BLaER1 treated with 17β-estradiol and CSF1 and Interleukin-3, amounts not matched to agents 10 nM and 100 nM (cell line): ENCODE results near the gene FNIP2.

Experiments
- H3K27ac ChIP-seq, 11 experiments: shearing (Covaris generic); formaldehyde crosslinking; 2 replicates each; pipeline ENCODE4 v1.8.1; 2022
- H3K27me3 ChIP-seq, 11 experiments: shearing (Covaris generic); formaldehyde crosslinking; 2 replicates each; pipeline ENCODE4 v1.8.1; 2022
- H3K36me3 ChIP-seq, 11 experiments: shearing (Covaris generic); formaldehyde crosslinking; 2 replicates each; pipeline ENCODE4 v1.8.1; 2022
- H3K4me1 ChIP-seq, 10 experiments: shearing (Covaris generic); formaldehyde crosslinking; 2 replicates each; pipeline ENCODE4 v1.8.1; 2022
- H3K4me2 ChIP-seq, 11 experiments: shearing (Covaris generic); formaldehyde crosslinking; 2 replicates each; pipeline ENCODE4 v1.8.1; 2022
- H3K4me3 ChIP-seq, 10 experiments: shearing (Covaris generic); formaldehyde crosslinking; 2 replicates each; pipeline ENCODE4 v1.8.1; 2022
- H3K9ac ChIP-seq, 11 experiments: shearing (Covaris generic); formaldehyde crosslinking; 2 replicates each; pipeline ENCODE4 v1.8.1; 2022
- H3K9me3 ChIP-seq, 11 experiments: shearing (Covaris generic); formaldehyde crosslinking; replicated peaks in 1 of 11; 2 replicates each; pipeline ENCODE4 v1.8.1; 2022
- H4K20me1 ChIP-seq, 11 experiments: shearing (Covaris generic); formaldehyde crosslinking; 2 replicates each; pipeline ENCODE4 v1.8.1; 2022
- Cebpa-rat ChIP-seq, 11 experiments: shearing (Covaris generic); IDR thresholded peaks; 2 replicates each; pipeline ENCODE4 v1.8.1; 2022

The FNIP2 gene

GRCh38 chr4:158860856-158861255 is 92.0 kb downstream of the FNIP2 start:
- Histone ChIP-seq H3K4me2 (no peak overlapping the region), H3K27me3 (no peaks in the 10 kb centered on the region), H3K36me3 (peaks cover 33 to 96% (median 43%) of the 10 kb centered on the region in 11 experiments; a peak in 21 of 22 replicates), H3K4me1 (peaks cover 0 to 14% (median 0%) of the 10 kb centered on the region in 10 experiments; a peak in 6 of 20 replicates), H3K9me3 (no peaks in the 10 kb centered on the region), H3K9ac (no peak overlapping the region), H3K4me3 (no peak overlapping the region), H3K27ac (no peak overlapping the region), H4K20me1 (peaks cover 0 to 90% (median 0%) of the 10 kb centered on the region in 11 experiments; a peak in 4 of 22 replicates)
- TF ChIP-seq Cebpa-rat (IDR thresholded peaks at IDR 0.05), result no peak

DNA sequence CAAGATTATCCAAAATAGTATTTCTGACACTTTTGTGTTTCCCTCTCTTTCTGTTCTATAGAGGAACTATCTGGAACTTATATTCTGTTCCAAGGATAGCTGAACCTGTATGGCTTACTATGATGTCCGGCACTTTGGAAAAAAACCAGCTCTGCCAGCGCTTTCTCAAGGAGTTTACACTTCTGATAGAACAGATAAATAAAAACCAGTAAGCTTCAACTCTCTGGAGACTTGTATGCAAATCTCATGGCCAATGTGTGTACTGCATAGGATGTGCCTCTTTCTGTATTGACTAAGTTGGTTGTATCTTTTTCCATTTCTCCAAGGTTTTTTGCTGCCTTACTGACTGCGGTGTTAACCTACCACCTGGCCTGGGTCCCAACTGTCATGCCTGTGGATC is 92.5 kb downstream of the FNIP2 start:
- Histone ChIP-seq H3K9ac (no peak overlapping the region), H3K4me2 (no peak overlapping the region), H3K9me3 (no peaks in the 10 kb centered on the region), H3K4me3 (no peak overlapping the region), H3K36me3 (peaks cover 33 to 96% (median 43%) of the 10 kb centered on the region in 11 experiments; a peak in 21 of 22 replicates), H4K20me1 (peaks cover 0 to 86% (median 0%) of the 10 kb centered on the region in 11 experiments; a peak in 4 of 22 replicates), H3K4me1 (peaks cover 0 to 14% (median 0%) of the 10 kb centered on the region in 10 experiments; a peak in 6 of 20 replicates), H3K27ac (no peak overlapping the region), H3K27me3 (no peaks in the 10 kb centered on the region)
- no peak for TF ChIP-seq Cebpa-rat (IDR thresholded peaks at IDR 0.05)

DNA sequence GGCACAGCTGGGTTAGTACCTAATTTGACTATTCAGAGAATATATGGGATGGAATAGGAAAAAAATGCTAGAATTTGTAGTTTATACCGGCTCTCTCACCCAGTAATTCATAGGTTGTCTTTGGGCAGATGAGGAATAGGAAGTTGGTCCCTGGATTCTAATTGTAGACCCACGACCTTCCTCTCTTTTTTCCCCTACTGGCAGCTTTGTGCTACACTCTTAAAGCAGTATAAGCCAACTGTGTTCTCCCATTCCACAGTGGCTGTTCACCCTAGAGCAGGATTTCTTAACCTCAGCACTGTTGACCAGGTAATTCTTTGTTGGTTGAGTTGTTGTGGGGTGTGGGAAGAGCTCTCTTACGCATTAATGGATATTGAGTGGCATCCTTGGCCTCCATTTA is 92.9 kb downstream of the FNIP2 start:
- TF ChIP-seq Cebpa-rat (IDR thresholded peaks at IDR 0.05), result no peak

GRCh38 chr4:158863296-158863695 is 94.5 kb downstream of the FNIP2 start:
- TF ChIP-seq Cebpa-rat (IDR thresholded peaks at IDR 0.05), result no peak
- H3K9ac ChIP-seq, result no peak overlapping the region
- H3K4me3 ChIP-seq, result no peak overlapping the region
- H3K27me3 ChIP-seq, result no peaks in the 10 kb centered on the region
- no peaks in the 10 kb centered on the region for H3K9me3 ChIP-seq
- H3K36me3 ChIP-seq, result peaks cover 38 to 97% (median 54%) of the 10 kb centered on the region in 11 experiments; a peak in 21 of 22 replicates
- peaks cover 0 to 84% (median 0%) of the 10 kb centered on the region in 11 experiments; a peak in 3 of 22 replicates for H4K20me1 ChIP-seq
- H3K4me1 ChIP-seq, result peaks cover 0 to 3% (median 0%) of the 10 kb centered on the region in 10 experiments; a peak in 1 of 20 replicates
- no peak overlapping the region for H3K4me2 ChIP-seq
- H3K27ac ChIP-seq, result no peak overlapping the region

More for the DNA sequence above, 92.9 kb downstream of the FNIP2 start:
- Histone ChIP-seq H3K36me3 (peaks cover 33 to 96% (median 43%) of the 10 kb centered on the region in 11 experiments; a peak in 21 of 22 replicates), H3K4me2 (no peak overlapping the region), H3K27ac (no peak overlapping the region), H3K9ac (no peak overlapping the region), H3K4me3 (no peak overlapping the region), H4K20me1 (peaks cover 0 to 85% (median 0%) of the 10 kb centered on the region in 11 experiments; a peak in 4 of 22 replicates), H3K4me1 (peaks cover 0 to 14% (median 0%) of the 10 kb centered on the region in 10 experiments; a peak in 6 of 20 replicates), H3K27me3 (no peaks in the 10 kb centered on the region), H3K9me3 (no peaks in the 10 kb centered on the region)

GRCh38 chr4:158865520-158866177 is 96.8 kb downstream of the FNIP2 start:
- Histone ChIP-seq H3K36me3 (peaks cover 42 to 97% (median 57%) of the 10 kb centered on the region in 11 experiments; a peak in 21 of 22 replicates), H4K20me1 (peaks cover 0 to 87% (median 0%) of the 10 kb centered on the region in 11 experiments; a peak in 5 of 22 replicates), H3K27ac (no peak overlapping the region), H3K27me3 (no peaks in the 10 kb centered on the region), H3K4me1 (peaks cover 5 to 9% (median 6%) of the 10 kb centered on the region in 10 experiments; a peak in 19 of 20 replicates), H3K4me2 (no peak overlapping the region), H3K9ac (no peak overlapping the region), H3K9me3 (no peaks in the 10 kb centered on the region), H3K4me3 (no peak overlapping the region)
- TF ChIP-seq Cebpa-rat (IDR thresholded peaks at IDR 0.05), result no peak

DNA sequence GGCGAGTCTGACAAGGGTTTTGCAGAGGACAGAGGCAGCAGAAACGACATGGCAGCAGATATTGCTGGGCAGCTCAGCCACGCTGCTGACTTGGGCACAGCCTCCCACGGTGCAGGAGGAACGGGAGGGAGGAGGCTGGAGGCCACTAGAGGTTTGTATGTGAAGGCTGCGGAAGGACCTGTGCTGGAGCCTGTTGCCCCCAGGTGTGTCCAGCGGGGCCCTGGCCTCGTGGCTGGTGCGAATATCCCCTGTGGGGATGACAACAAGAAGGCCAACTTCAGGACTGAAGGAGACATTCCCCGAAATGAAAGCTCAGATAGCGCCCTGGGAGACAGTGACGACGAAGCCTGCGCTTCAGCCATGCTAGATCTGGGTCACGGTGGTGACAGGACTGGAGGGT is 100.2 kb downstream of the FNIP2 start:
- Histone ChIP-seq H3K4me3 (no peak overlapping the region), H3K4me1 (peaks cover 7 to 20% (median 15%) of the 10 kb centered on the region in 10 experiments; a peak in 19 of 20 replicates), H3K9ac (no peak overlapping the region), H3K27ac (no peak overlapping the region), H4K20me1 (peaks cover 0 to 89% (median 0%) of the 10 kb centered on the region in 11 experiments; a peak in 5 of 22 replicates), H3K4me2 (no peak overlapping the region), H3K36me3 (peaks cover 19 to 97% (median 30%) of the 10 kb centered on the region in 11 experiments; a peak in 19 of 22 replicates), H3K27me3 (no peaks in the 10 kb centered on the region), H3K9me3 (no peaks in the 10 kb centered on the region)
- TF ChIP-seq Cebpa-rat (IDR thresholded peaks at IDR 0.05), result no peak

GRCh38 chr4:158869761-158870160 is 100.9 kb downstream of the FNIP2 start:
- Histone ChIP-seq H3K9ac (no peak overlapping the region), H3K27ac (no peak overlapping the region)

GRCh38 chr4:158870282-158870625 is 101.4 kb downstream of the FNIP2 start:
- H3K4me1 ChIP-seq, result peaks cover 7 to 20% (median 15%) of the 10 kb centered on the region in 10 experiments; a peak in 19 of 20 replicates
- H3K27ac ChIP-seq, result peak overlapping the region in 2 of 11 experiments; percentile 4 to 13; a peak in 2 of 22 replicates
- no peak for TF ChIP-seq Cebpa-rat (IDR thresholded peaks at IDR 0.05)
- H3K27me3 ChIP-seq, result no peaks in the 10 kb centered on the region
- no peaks in the 10 kb centered on the region for H3K9me3 ChIP-seq
- H3K36me3 ChIP-seq, result peaks cover 17 to 99% (median 28%) of the 10 kb centered on the region in 11 experiments; a peak in 19 of 22 replicates
- H3K4me2 ChIP-seq, result peak overlapping the region in 9 of 11 experiments; percentile 33 to 68 (median 48); a peak in 18 of 22 replicates
- H3K4me3 ChIP-seq, result no peak overlapping the region
- H3K9ac ChIP-seq, result peak overlapping the region in 2 of 11 experiments; percentile 7 to 17; a peak in 1 of 22 replicates
- H4K20me1 ChIP-seq, result peaks cover 0 to 91% (median 0%) of the 10 kb centered on the region in 11 experiments; a peak in 5 of 22 replicates

More at GRCh38 chr4:158869761-158870160, 100.9 kb downstream of the FNIP2 start:
- Histone ChIP-seq H3K27me3 (no peaks in the 10 kb centered on the region), H3K4me1 (peaks cover 7 to 20% (median 15%) of the 10 kb centered on the region in 10 experiments; a peak in 19 of 20 replicates), H3K9me3 (no peaks in the 10 kb centered on the region), H3K4me3 (no peak overlapping the region), H3K4me2 (no peak overlapping the region), H4K20me1 (peaks cover 0 to 89% (median 0%) of the 10 kb centered on the region in 11 experiments; a peak in 5 of 22 replicates), H3K36me3 (peaks cover 17 to 97% (median 28%) of the 10 kb centered on the region in 11 experiments; a peak in 19 of 22 replicates)
- no peak for TF ChIP-seq Cebpa-rat (IDR thresholded peaks at IDR 0.05)
